ENCODE results near the gene LARP7.
"Not testable (repeated sequence)": the region's sequence is repeated elsewhere in the genome, so short reads cannot be mapped to it uniquely, and the experiment has no call there.

LARP7 gene

DNA sequence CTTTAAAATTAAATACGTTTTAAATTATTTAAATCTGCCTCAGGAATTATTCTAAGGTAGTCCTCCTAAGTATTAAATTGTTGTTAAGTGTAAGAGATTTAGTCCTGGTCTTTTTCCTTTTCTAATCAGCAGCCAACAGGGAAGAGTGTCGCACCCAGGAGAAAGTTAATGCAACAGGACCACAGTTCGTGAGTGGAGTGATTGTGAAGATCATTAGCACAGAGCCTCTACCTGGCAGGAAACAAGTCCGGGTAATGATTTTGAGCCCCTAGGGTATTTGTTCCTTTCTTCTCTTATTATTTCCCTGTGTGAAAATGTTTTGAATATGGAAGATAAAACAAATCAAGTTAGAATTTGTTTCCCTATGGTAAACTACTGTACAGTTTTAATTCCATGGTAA, 13.4 kb downstream of the LARP7 start:
- DNase-seq (ENCODE audit: low read depth): no peak

DNA sequence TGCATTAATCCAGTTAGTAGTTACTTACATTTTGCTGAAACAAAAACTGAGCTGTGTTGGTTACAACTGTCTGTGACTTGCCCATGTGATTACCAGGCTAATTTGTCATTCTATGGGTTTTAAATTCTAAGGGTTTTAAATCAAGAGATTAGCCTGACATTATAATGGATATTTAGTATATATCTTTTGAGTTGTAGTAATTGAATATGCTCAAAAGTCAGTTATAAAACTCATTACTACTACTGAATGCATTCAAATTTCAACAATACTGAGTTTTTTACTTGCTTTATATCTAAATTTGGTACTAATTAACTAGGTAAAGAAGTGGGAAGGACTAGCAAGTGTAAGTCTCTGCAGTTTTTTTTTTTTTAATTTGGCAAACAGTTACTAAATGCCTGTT, 14.7 kb downstream of the LARP7 start:
- no peak for DNase-seq (ENCODE audit: low read depth)

DNA sequence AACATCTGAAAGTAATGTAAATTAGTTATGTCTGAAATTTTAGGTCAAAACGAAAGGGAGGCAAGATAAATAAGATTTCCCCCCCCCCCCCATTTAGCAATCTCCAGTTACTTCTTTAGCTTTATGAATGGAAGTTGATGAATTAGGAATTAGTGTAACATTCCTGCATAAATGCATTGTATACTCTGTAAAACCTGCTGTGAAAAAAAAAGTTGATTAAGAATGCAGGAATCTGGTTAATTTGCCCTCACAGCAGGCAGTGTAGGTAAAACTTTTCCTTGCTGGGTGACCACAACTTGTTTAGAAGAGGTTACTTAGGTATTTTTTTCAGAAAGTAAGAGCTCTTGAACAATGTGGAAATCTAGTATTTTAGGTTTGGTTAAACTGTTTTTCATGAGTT, 15.3 kb downstream of the LARP7 start:
- no peak for DNase-seq (ENCODE audit: low read depth)

DNA sequence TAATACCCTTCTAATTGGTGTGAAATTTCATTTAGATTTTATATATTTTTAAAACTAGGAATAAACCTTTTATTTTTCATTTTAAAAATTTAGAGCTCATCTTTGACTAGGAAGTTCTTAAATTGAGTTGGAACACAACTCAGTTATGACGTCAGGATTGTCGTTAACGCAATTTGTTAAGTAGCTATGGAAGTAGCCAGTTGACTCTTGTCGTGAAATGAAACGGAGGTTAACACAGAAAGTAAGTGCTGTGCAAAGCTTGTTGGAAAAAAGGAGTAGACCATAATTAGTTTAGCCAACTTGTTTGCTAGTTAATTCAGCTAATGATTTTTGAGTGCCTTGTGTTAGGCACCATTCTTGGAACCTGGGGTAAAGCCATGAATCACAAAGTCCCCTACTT, 18.3 kb downstream of the LARP7 start:
- no peak for DNase-seq (ENCODE audit: low read depth)

DNA sequence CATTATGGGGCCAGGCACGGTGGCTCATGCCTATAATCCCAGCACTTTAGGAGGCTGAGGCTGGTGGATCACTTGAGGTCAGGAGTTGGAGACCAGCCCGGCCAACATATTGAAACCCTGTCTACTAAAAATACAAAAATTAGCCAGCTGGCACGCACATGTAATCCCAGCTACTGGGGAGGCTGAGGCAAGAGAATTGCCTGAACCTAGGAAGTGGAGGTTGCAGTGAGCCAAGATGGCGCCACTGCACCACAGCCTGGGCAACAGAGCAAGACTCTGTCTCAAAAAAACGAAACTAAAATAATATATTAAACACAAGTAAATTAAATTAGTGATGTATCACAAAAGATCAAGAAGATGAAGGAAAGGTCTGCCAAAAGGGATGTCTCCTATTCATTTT, 19.2 kb downstream of the LARP7 start:
- DNase-seq (ENCODE audit: low read depth): not testable (repeated sequence)

DNA sequence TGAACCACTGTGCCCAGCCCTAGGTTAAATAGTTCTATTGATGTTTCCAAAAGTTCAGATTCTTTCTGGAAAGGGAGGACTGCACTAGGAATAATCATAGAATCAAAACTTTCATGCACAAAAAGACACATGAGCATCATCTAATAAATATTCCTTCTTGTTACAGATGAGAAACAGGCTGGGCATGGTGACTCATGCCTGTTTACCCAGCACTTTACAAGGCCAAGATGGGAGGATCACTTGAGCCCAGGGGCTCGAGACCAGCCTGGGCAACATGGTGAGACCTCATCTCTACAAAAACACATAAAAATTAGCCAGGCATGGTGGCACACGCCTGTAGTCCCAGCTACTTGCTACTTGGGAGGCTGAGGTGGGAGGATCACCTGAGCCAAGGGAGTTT, 27.7 kb downstream of the LARP7 start:
- DNase-seq (ENCODE audit: low read depth): peak; percentile 9

DNA sequence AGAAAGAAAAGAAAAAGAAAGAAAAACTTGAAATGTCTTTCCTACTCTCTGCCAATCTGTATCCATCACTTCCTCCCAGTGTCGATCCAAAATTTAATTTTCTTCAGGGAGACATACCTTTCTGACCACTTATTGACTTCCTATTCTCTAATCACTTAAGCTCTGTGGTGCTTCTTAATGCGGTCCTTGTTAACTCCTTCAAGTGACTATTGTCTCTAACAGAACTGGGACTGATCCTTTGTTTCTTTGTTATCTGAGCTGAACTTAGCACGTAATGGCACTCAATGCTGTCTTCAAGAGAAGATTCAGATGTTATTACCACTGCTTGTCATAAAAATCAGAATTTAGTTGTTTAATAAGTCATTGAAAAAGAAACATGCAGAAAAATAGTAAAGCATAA, 31.2 kb downstream of the LARP7 start:
- DNase-seq (ENCODE audit: low read depth): no peak

DNA sequence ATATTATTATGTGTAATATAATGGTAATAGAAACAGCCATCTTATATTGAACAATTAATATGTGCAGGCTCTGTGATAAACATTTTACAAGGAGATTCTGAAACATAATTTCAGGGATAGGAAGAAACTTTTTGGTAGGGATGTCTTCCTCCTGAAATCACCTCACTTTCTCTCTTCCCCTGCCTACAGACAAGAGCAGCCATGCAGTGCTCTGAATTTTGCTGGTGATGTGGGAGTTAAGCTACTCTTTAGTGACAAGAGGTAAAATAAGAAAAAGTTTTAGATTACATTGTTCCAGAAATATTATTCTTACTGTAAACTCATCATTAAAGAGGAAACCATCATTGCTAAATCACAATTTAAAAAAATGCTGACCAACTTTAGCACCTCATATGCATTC, 36.1 kb downstream of the LARP7 start:
- no peak for DNase-seq (ENCODE audit: low read depth)

DNA sequence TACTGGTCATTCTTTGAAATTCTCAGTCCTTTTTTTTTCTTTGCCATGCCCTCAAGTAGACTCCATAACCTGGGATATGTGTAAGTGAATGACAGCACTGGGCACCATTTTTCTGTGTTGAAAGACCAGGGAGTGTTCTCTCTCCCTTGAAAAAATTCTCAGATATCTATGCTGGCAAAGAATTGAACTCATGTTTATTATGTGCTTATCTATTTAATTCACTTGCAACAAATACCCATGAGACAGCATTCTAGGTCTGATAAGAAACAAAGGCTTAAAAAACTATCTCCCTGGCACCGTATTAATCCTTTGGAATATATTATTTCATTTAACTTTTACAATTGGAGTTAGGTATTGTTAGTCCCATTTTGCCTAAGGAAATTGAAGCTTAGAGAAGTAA, 36.7 kb downstream of the LARP7 start:
- DNase-seq (ENCODE audit: low read depth): no peak

DNA sequence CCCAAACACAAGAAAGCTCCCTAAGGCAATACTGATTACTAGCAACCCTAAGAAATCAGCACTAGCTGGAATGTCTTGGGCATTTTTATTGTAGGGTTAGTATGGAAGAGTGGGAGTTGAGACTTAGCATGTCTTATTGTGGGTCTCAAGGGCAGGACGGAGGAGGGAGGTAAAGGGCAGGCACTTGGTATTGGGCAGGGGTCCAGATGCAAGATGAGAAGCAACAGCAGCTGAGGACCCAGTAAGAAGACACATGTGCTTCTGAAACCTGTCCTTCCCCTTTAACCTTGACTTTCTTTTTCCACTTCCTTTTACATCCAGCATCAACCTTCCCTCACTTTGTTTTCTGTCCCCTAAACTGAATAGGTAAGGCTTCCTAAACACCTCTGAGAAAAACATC, 37.4 kb downstream of the LARP7 start:
- no peak for DNase-seq (ENCODE audit: low read depth)

DNA sequence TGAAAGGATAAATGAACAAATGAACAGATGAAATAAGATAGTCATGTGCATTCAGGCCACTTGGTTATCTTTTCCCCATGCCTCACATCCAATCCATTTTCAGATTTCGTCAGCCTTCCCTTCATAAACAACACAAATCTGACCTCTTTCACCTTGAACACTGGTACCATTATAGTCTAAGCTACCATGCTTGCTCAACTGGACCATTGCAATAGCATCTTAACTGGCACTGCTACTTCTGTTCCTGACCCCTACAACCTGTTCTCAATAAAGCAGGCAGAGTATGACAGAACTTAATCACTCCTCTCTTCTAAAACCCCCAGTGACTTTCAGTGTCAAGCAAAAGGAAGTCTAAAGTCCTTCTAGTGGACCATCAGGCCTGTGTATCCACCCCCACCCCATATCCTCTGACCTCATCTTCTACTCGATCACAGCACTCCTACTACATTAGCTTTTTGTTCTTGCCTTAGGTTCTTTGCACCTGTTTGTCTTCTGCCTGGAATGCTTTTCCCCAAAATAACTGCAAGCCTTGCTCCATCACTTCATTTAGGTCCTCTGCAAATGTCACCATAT, 40.7 kb downstream of the LARP7 start:
- DNase-seq (ENCODE audit: low read depth): no peak

DNA sequence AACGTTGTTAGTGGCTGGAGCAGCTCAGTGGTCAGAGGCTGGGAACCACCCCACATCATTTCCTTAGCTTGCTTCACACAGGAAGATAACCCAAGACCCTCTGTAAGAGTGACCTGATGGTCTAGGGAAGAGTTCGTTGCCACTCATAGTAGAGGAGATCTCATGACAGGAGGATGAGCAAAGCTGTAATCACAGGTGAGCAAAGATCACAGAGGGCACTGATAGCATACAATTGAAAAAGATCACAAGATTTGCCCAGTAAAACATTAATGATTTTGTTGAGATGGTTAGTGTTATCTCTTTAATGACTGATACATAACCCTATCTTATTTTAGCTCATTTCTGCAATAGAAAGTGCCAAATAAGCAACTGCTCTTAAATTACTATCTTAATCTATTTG, 44.1 kb downstream of the LARP7 start:
- no peak for DNase-seq (ENCODE audit: low read depth)

DNA sequence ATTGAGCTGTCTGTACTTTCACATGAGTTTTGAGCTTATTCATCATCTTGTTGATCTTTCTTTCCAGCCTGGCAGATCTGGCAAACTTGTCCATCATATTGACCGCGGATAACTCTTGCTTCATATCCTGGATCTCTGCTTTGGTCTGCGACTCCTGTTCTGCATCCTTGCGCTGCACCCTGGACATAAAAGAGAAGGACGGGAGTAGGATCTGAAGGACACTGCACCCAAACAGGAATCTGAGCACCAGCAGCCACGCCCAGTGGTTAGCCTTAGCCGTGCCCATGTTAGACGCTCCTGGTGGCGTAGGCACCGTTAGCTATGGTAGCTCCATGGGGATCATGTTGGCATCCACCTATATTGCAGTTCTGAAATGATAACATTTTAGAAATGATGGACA, 56.6 kb downstream of the LARP7 start:
- DNase-seq (ENCODE audit: low read depth): no peak

DNA sequence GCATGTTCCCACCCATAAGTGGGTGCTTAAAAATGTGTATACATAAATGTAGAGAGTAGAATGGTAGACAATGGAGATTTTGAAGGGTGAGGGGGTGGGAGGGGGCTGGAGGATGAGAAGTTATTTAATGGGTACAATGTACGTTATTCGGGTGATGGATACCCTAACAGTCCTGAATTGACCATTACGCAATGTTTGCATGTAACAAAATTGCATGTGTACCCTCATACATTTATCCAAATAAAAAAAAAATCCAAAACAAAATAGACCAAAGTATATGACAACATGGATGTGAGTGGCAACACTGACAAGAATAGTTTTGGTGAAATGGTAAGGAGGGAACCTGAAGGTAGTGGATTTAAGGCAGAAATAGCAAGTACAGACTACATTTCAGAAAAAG, 63.7 kb downstream of the LARP7 start:
- no peak for DNase-seq (ENCODE audit: low read depth)

DNA sequence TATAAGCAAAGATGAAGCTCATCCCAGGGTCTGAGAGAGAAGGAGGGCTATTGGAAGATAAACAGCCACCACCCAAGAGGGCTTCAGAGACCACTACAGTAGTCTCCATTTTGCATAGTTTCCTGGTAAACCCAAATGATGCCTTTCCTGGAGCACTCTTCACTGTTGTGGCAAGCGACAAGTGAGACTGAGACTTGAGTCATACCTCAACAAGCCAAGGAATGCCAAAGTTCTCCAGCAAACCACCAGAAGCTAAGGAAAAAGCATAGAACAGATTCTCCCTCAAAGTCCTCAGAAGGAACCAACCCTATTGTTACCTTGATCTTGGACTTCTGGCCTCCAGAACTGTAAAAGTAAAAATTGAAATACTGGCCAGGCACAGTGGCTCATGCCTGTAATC, 65.9 kb downstream of the LARP7 start:
- no peak for DNase-seq (ENCODE audit: low read depth)

DNA sequence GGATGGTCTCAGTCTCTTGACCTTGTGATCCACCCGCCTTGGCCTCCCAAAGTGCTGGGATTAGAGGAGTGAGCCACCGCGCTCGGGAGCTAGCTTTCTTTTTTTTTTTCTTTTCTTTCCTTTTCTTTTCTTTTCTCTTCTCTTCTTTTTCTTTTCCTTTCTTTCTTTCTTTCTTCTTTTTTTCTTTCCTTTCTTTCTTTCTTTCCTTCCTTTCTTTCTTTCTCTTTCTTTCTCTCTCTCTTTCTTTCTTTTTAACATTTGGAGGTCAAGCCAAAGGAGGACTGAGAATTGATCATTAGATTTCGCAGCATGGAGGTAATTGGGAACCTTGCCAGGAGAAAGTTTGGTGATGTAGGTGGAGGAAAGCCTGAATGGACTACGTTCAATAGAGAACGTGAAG, 67.4 kb downstream of the LARP7 start:
- no peak for DNase-seq (ENCODE audit: low read depth)

DNA sequence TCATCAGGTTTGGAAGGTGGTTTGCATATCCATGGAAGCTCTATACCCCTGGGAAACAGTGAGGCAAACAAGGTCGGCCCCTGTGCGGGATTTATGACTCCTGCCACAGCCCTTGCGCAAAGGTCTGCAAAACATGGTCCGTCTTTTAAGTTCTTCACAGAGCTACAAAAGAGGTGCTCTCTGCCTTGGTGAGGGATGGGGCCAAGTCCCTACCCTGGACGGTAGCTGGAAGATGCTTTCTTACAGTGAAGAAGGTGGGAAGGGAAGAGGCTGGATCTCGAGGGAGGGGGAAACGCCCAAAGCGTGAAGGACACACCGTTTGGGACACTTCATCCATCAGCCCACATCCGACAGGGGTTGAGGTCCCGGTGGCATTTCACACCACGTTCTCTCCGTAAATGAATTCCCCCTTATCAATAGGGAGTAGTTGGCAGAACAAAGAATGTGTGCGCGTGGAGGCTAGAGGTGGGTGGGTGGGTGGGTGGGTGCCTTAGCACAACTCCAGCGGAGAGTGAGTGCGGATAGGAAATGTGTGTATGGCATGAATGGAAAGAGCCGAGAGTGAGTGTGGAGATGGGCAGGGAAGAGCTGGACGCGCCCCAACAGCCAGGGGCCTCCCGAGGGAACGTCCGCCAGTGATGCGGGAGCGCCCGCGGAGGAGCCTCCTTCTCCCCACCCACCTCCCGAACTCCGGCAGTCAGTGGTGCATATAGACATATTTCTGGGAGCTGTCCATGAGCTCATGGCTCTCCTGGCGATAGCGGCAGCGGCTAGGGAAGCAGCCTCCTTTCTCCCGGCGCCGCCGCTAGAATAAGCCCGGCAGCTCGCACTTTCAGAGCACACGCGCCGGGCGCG, 68.3 kb downstream of the LARP7 start:
- DNase-seq (ENCODE audit: low read depth): peak; percentile 71

DNA sequence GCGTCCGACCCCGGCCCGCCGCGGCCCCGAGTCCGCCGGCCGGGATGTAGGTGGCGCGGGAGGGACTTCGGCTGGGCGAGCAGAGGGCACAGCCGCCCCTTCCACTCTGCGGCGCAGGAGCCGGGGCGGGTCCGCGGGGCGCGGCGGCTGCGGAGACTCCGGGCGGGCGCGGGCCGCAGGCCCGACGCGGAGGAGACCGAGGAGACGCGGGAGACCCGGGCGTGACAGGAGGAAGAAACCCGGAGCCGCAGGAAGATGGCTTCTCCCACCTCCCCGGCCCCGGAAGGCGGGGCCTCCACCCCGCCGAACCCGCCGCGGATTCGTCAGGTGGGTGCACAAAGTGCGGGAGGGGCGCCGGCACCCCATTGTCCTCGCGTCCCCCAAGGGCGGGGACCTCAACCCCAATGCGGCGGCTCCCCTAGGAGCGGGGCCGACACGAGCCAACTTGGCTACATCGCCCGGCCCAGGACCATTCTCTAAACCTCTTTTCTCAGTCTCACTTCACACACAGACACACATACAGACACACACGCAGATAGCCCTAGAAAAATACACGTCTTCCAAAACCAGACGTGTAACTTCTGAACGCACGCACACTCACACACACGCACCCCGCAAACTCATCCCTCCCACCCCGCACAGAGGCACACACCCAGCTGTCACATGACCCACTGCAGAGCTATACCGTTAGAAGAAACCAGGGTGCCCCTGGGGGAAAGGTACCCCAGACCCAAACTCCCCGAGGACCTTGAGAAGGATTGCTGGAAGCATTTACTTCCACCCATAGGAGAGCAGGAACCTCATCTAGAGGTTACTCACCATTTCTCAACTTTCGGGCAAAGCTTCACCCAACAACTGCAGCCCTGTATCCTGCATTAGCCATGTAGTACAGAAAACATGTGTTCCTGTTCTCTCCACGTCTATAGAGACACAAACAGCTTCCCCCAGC, 69.2 kb downstream of the LARP7 start:
- DNase-seq (ENCODE audit: low read depth): peak; percentile 9

DNA sequence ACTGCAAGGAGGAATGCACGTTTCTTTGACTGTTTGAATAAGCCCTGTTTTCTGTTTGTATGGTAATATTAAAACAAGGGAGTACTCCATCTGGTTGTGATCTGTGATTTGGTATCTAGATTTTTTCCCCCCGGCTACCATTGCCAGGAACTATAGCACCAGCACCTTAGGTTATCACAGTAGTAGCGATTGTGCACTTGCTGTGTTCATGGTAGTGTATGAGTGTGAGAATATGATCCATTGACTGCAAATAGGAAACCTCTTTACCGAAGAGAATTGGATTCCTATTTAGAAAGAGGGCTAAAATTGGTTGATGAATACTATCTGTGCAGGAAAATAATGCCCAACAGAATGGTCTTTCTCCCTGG, 69.9 kb downstream of the LARP7 start:
- DNase-seq (ENCODE audit: low read depth): no peak

Measured in amniotic epithelial cell (primary cell).